Keratinocyte (primary cell): ENCODE results near the gene GTPBP6. TPM values are rescaled to one million over a fixed set of nuclear protein-coding genes. Genes with fewer than 3 reads are reported as not detected.
"Not testable (repeated sequence)": the region's sequence is repeated elsewhere in the genome, so short reads cannot be mapped to it uniquely, and the experiment has no call there.

Experiments
- DNase-seq: peaks from one replicate; pipeline ENCODE4 v3.0.0-alpha.2; 2011; ENCODE audit warnings: low read depth, missing footprints, low spot score
- FAIRE-seq: peaks from 2 replicates; lab custom pipeline; 2011; peaks lifted over from hg19 to GRCh38; lab: Jason Lieb, UNC
- H2AFZ ChIP-seq: 2 replicates; pipeline ENCODE4 v1.6.0; 2012; ENCODE audit warnings: low read length, control low read depth, inconsistent platforms; ENCODE audit not compliant: control insufficient read depth
- H3K27ac ChIP-seq: 2 replicates; pipeline ENCODE4 v1.5.1; 2011; ENCODE audit warnings: low read length; ENCODE audit not compliant: control insufficient read depth, insufficient read depth
- H3K27me3 ChIP-seq: 3 replicates; pipeline ENCODE4 v1.6.0; 2011; ENCODE audit warnings: low read length; ENCODE audit not compliant: control insufficient read depth, insufficient read depth; ENCODE audit errors: extremely low read depth
- H3K36me3 ChIP-seq, 2 experiments: 2 replicates in 1 of 2; 3 replicates in 1 of 2; pipeline ENCODE4 v1.5.1; 2011; ENCODE audit warnings: low read length in 2 of 2, mild to moderate bottlenecking in 1 of 2; ENCODE audit not compliant: control insufficient read depth in 2 of 2, insufficient read depth in 2 of 2; ENCODE audit errors: extremely low read depth in 1 of 2
- H3K4me1 ChIP-seq: 3 replicates; pipeline ENCODE4 v1.5.1; 2011; ENCODE audit warnings: low read length; ENCODE audit not compliant: control insufficient read depth, insufficient read depth; ENCODE audit errors: extremely low read depth
- H3K4me2 ChIP-seq: 3 replicates; pipeline ENCODE4 v1.6.0; 2011; ENCODE audit warnings: low read depth, low read length; ENCODE audit not compliant: control insufficient read depth, insufficient read depth; ENCODE audit errors: extremely low read depth
- H3K4me3 ChIP-seq, 3 experiments: fragments of 200-600 bp in 1 of 3; sonication (generic) in 1 of 3; 2 replicates in 2 of 3; 3 replicates in 1 of 3; pipeline ENCODE4 v1.5.1; 2011 to 2016; ENCODE audit warnings: low read length in 3 of 3, mild to moderate bottlenecking in 3 of 3, control low read depth in 2 of 3, inconsistent platforms in 1 of 3, low read depth in 1 of 3, mixed read lengths in 1 of 3, mixed run types in 1 of 3, moderate library complexity in 1 of 3; ENCODE audit not compliant: control insufficient read depth in 2 of 3, insufficient read depth in 2 of 3; ENCODE audit errors: extremely low read depth in 1 of 3
- H3K79me2 ChIP-seq: 2 replicates; pipeline ENCODE4 v1.6.0; 2012; ENCODE audit warnings: low read length; ENCODE audit not compliant: control insufficient read depth, insufficient read depth
- H3K9ac ChIP-seq: 3 replicates; pipeline ENCODE4 v1.6.0; 2011; ENCODE audit warnings: low read length; ENCODE audit not compliant: control insufficient read depth, insufficient read depth; ENCODE audit errors: extremely low read depth
- H3K9me1 ChIP-seq: 3 replicates; pipeline ENCODE4 v1.6.0; 2011; ENCODE audit warnings: low read length; ENCODE audit not compliant: control insufficient read depth, insufficient read depth; ENCODE audit errors: extremely low read depth
- H3K9me3 ChIP-seq: 2 replicates; pipeline ENCODE4 v1.5.1; 2012; ENCODE audit warnings: low read depth, low read length; ENCODE audit not compliant: control insufficient read depth
- H4K20me1 ChIP-seq: 3 replicates; pipeline ENCODE4 v1.6.0; 2011; ENCODE audit warnings: low read length; ENCODE audit not compliant: control insufficient read depth, insufficient read depth; ENCODE audit errors: extremely low read depth
- EZH2 ChIP-seq: IDR thresholded peaks from one replicate; pipeline ENCODE4 v1.6.1; 2012; ENCODE audit warnings: inconsistent platforms, mild to moderate bottlenecking, low read length, moderate library complexity
- dilution Hi-C: fragments of 300-500 bp; cut with MboI; formaldehyde crosslinking; loops from one replicate; pipeline ENCODE4 v1.7.0; 2020; ENCODE audit warnings: low sequenced_read_pairs; ENCODE audit not compliant: extremely low pct_ligation_motif_present
- polyA plus RNA-seq, 5 experiments: library from polyadenylated mRNA; depleted of rRNA in 3 of 5; stranded (reverse) in 3 of 5; stranded (forward) in 1 of 5; unstranded in 1 of 5; fragments of >200 nt; gene quantifications; 1 replicate in 1 of 5; 2 replicates in 3 of 5; 3 replicates in 1 of 5; pipeline versions ENCODE4 v1.2.1 to v1.2.3, GENCODE V29; 2011 to 2012; ENCODE audit warnings: missing spikeins in 2 of 5, low read depth in 1 of 5, low replicate concordance in 1 of 5
- TF ChIP-seq, protein P1 (sequence below), 3 experiments: IDR thresholded peaks in 1 of 3; conservative IDR thresholded peaks in 1 of 3; optimal IDR thresholded peaks in 1 of 3; 2 replicates in 2 of 3; 3 replicates in 1 of 3; pipeline versions ENCODE3 to v1.5.1; 2011; ENCODE audit warnings: low read length in 3 of 3, mild to moderate bottlenecking in 3 of 3, moderate library complexity in 2 of 3, control low read depth in 1 of 3, inconsistent platforms in 1 of 3; ENCODE audit not compliant: insufficient read depth in 2 of 3; ENCODE audit errors: extremely low read depth in 1 of 3

The GTPBP6 gene
- polyA plus RNA-seq, 1 donor (not counting 4 experiments of a cell fraction or from before 2014, with no cell fraction given), result 16.7 TPM

DNA sequence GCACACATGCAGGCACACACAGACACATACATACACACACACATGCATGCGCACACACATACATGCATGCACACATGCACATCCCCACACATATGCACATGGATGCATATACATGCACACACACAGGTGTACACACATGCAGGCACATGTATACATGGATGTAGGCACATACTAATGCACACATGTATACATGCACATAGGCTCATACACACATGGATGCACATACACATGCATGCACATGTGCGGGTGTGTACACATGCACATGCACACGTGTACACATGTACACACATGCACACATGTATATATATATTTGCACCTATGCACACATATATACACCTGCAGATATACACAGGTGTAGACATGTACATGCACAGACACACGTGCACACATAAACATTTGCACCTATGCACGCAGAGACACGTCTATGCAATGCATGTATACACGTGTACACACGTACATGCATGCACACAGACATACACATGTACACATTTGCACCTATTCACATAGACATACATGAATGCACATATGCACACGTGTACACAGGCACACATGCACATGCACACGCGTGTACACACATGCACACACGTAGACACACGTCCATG lies 33.4 kb downstream of the GTPBP6 start:
- no peak overlapping the region for H2AFZ ChIP-seq
- no peaks in the 10 kb centered on the region for H4K20me1 ChIP-seq
- H3K4me2 ChIP-seq, result no peak overlapping the region
- peaks cover 5% of the 10 kb centered on the region for H3K79me2 ChIP-seq
- no peaks in the 10 kb centered on the region for H3K27me3 ChIP-seq
- dilution Hi-C loops, result no loop called here
- H3K9me3 ChIP-seq, result peaks cover 5% of the 10 kb centered on the region
- no peak overlapping the region for H3K4me3 ChIP-seq
- TF ChIP-seq, protein P1, sequence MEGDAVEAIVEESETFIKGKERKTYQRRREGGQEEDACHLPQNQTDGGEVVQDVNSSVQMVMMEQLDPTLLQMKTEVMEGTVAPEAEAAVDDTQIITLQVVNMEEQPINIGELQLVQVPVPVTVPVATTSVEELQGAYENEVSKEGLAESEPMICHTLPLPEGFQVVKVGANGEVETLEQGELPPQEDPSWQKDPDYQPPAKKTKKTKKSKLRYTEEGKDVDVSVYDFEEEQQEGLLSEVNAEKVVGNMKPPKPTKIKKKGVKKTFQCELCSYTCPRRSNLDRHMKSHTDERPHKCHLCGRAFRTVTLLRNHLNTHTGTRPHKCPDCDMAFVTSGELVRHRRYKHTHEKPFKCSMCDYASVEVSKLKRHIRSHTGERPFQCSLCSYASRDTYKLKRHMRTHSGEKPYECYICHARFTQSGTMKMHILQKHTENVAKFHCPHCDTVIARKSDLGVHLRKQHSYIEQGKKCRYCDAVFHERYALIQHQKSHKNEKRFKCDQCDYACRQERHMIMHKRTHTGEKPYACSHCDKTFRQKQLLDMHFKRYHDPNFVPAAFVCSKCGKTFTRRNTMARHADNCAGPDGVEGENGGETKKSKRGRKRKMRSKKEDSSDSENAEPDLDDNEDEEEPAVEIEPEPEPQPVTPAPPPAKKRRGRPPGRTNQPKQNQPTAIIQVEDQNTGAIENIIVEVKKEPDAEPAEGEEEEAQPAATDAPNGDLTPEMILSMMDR (optimal IDR thresholded peaks at IDR 0.05 in 1 of 3, IDR thresholded peaks at IDR 0.05 in 1 of 3, conservative IDR thresholded peaks at IDR 0.05 in 1 of 3; ENCODE audit: extremely low read depth in 1 of 3, insufficient read depth in 2 of 3, low read length in 3 of 3), result no peak
- TF ChIP-seq EZH2, result no peak
- peaks cover 8 to 25% of the 10 kb centered on the region in 2 experiments for H3K36me3 ChIP-seq
- FAIRE-seq, result peak; percentile 58
- H3K9ac ChIP-seq, result no peak overlapping the region
- no peak overlapping the region for H3K27ac ChIP-seq
- H3K9me1 ChIP-seq, result no peaks in the 10 kb centered on the region
- H3K4me1 ChIP-seq, result peaks cover 6% of the 10 kb centered on the region
- no peak for DNase-seq

DNA sequence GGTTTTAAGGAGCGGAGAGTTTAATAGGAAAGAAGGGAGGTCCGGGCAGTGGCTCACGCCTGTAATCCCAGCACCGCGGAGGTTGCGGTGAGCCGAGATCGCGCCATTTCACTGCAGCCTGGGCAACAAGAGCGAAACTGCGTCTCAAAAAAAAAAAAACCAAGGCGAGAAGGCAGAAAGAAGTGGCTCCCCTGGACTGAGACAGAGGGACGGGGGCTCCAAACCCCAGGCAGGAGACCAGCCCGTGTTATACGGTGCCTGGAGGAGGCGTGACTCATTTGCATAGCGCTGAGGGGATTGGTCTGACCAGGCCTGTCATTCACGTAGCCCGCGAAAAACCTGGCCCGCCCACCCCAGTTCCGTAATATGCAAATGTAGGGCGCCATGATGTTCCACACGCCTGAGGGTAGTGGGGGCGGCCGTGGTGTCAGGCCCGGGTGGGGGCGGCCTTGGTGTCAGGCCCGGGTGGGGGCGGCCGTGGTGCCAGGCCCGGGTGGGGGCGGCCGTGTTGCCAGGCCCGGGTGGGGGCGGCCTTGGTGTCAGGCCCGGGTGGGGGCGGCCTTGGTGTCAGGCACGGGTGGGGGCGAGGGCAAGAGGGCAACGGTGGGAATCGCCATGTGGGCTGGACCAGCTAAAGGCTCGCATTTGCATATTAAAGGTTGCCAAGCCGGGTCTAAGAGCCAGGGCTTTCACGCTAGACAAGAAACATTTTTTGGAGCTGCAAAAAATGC lies 35.3 kb downstream of the GTPBP6 start:
- peaks cover 6% of the 10 kb centered on the region for H3K4me1 ChIP-seq
- DNase-seq (no peak), FAIRE-seq (peak; percentile 94)
- no peaks in the 10 kb centered on the region for H3K27me3 ChIP-seq
- H3K79me2 ChIP-seq, result peaks cover 5% of the 10 kb centered on the region
- peak overlapping the region; percentile 99 for H2AFZ ChIP-seq
- H3K9me1 ChIP-seq, result no peaks in the 10 kb centered on the region
- peak overlapping the region; percentile 82 for H3K27ac ChIP-seq
- H4K20me1 ChIP-seq, result no peaks in the 10 kb centered on the region
- peak overlapping the region; percentile 35 to 91 (median 75) for H3K4me3 ChIP-seq
- dilution Hi-C loops, result no loop called here
- H3K4me2 ChIP-seq, result peak overlapping the region; percentile 94
- TF ChIP-seq, protein P1 (optimal IDR thresholded peaks at IDR 0.05 in 1 of 3, IDR thresholded peaks at IDR 0.05 in 1 of 3, conservative IDR thresholded peaks at IDR 0.05 in 1 of 3; ENCODE audit: extremely low read depth in 1 of 3, insufficient read depth in 2 of 3, low read length in 3 of 3), result no peak
- TF ChIP-seq EZH2, result no peak
- peaks cover 4 to 22% of the 10 kb centered on the region in 2 experiments for H3K36me3 ChIP-seq
- peak overlapping the region; percentile 81 for H3K9ac ChIP-seq
- H3K9me3 ChIP-seq, result peaks cover 5% of the 10 kb centered on the region

DNA sequence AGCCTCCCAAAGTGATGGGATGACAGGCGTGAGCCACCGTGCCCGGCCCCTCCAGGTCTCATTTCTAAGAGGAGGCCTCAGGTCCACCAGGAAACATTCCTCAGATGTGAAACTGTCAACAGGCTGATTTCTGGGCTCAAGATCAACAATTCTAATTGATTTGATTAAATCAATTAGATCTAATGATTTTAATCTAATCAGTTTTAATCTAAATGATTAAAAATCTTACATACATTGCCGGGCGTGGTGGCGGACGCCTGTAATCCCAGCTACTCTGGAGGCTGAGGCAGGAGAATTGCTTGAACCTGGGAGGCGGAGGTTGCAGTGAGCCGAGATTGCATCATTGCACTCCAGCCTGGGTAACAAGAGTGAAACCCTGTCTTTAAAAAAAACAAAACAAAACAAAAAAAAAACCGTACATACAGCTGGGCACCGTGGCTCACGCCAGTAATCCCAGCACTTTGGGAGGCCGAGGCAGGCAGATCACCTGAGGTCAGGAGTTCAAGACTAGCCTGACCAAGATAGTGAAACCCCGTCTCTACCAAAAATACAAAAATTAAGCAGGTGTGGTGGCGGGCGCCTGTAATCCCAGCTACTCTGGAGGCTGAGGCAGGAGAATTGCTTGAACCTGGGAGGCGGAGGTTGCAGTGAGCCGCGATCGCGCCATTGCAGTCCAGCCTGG lies 36.5 kb downstream of the GTPBP6 start:
- DNase-seq, dilution Hi-C loops, H3K27ac ChIP-seq, H3K9me3 ChIP-seq, H3K27me3 ChIP-seq, H2AFZ ChIP-seq, FAIRE-seq, H3K9me1 ChIP-seq, H4K20me1 ChIP-seq, H3K4me1 ChIP-seq, H3K79me2 ChIP-seq: not testable (repeated sequence)
- Histone ChIP-seq H3K36me3 (peaks cover 1 to 17% of the 10 kb centered on the region in 2 experiments), H3K9ac (peak overlapping the region; percentile 46), H3K4me3 (peak overlapping the region in 1 of 3 experiments; percentile 43), H3K4me2 (peak overlapping the region; percentile 59)
